Activated CD8-positive, alpha-beta memory T cell treated with anti-CD3 and anti-CD28 coated beads for 48 hours (primary cell): ENCODE results near the gene B4GALT1.
"Not testable (repeated sequence)": the region's sequence is repeated elsewhere in the genome, so short reads cannot be mapped to it uniquely, and the experiment has no call there.

Experiments
- DNase-seq, 3 experiments: peaks; one replicate each; pipeline ENCODE4 v3.0.0-alpha.2; 2020; ENCODE audit warnings: low read depth in 2 of 3, low spot score in 2 of 3

The B4GALT1 gene

GRCh38 chr9:33163433-33164137 lies 3.6 kb downstream of the B4GALT1 start:
- DNase-seq = no peak

GRCh38 chr9:33162721-33163311 lies 4.3 kb downstream of the B4GALT1 start:
- no peak for DNase-seq

GRCh38 chr9:33161589-33162132 lies 5.5 kb downstream of the B4GALT1 start:
- DNase-seq = no peak

GRCh38 chr9:33161011-33161588 lies 6.0 kb downstream of the B4GALT1 start:
- DNase-seq = no peak

GRCh38 chr9:33160446-33160845 lies 6.7 kb downstream of the B4GALT1 start:
- not testable (repeated sequence) for DNase-seq

- DNase-seq = peak in 1 of 3 experiments; percentile 45
These were observed 7.4 kb downstream of the B4GALT1 start for GRCh38 chr9:33159777-33160127.

GRCh38 chr9:33158843-33159776 lies 8.0 kb downstream of the B4GALT1 start:
- no peak for DNase-seq

GRCh38 chr9:33157960-33158842 lies 8.9 kb downstream of the B4GALT1 start:
- no peak for DNase-seq

GRCh38 chr9:33155393-33155792 lies 11.7 kb downstream of the B4GALT1 start:
- DNase-seq = no peak

- no peak for DNase-seq
These were observed 12.8 kb downstream of the B4GALT1 start for GRCh38 chr9:33154371-33154770.

GRCh38 chr9:33153666-33154065 lies 13.5 kb downstream of the B4GALT1 start:
- no peak for DNase-seq

GRCh38 chr9:33153001-33153400 lies 14.1 kb downstream of the B4GALT1 start:
- DNase-seq = no peak

GRCh38 chr9:33151601-33152000 lies 15.5 kb downstream of the B4GALT1 start:
- no peak for DNase-seq

GRCh38 chr9:33151007-33151557 lies 16.1 kb downstream of the B4GALT1 start:
- DNase-seq = no peak

GRCh38 chr9:33148367-33149014 lies 18.6 kb downstream of the B4GALT1 start:
- no peak for DNase-seq

- no peak for DNase-seq
These were observed 19.5 kb downstream of the B4GALT1 start for GRCh38 chr9:33147416-33148169.

GRCh38 chr9:33146298-33146697 lies 20.8 kb downstream of the B4GALT1 start:
- no peak for DNase-seq

GRCh38 chr9:33144551-33144950 lies 22.6 kb downstream of the B4GALT1 start:
- DNase-seq = no peak

- no peak for DNase-seq
These were observed 23.9 kb downstream of the B4GALT1 start for GRCh38 chr9:33143241-33143661.
